ENCODE results near the gene CBX1. TPM values are rescaled to one million over a fixed set of nuclear protein-coding genes. Genes with fewer than 3 reads are reported as not detected.

The CBX1 gene
- polyA plus RNA-seq, 1 experiment = 68.2 TPM

GRCh38 chr17:48123776-48124388 is 22.6 kb upstream of the CBX1 start:
- H3K4me3 ChIP-seq (ENCODE audit: low read depth, low read length) = no peak overlapping the region
- no peaks in the 10 kb centered on the region for H3K27me3 ChIP-seq (ENCODE audit: control insufficient read depth, insufficient read depth, low read length)
- POLR2A ChIA-PET = interaction anchor here (0.7 kb wide), 1 partner anchor 98 kb away, joined by 3 read pairs; no protein-coding TSS in a partner anchor
- H3K9me3 ChIP-seq (ENCODE audit: control insufficient read depth, insufficient read depth, low read length) = no peaks in the 10 kb centered on the region
- no peak for DNase-seq (ENCODE audit: low read depth, low spot score)
- TF ChIP-seq CTCF (IDR thresholded peaks at IDR 0.05; ENCODE audit: low read depth, low read length) = no peak
- CTCF ChIA-PET = interaction anchor here (1.2 to 2.0 kb wide), 4 partner anchors 10 to 98 kb away, joined by 3 to 7 read pairs (median 5); no protein-coding TSS in a partner anchor
- H3K27ac ChIP-seq (ENCODE audit: low read depth, low read length) = no peak overlapping the region

- Histone ChIP-seq H3K4me3 (ENCODE audit: low read depth, low read length) (no peak overlapping the region), H3K9me3 (ENCODE audit: control insufficient read depth, insufficient read depth, low read length) (no peaks in the 10 kb centered on the region), H3K27ac (ENCODE audit: low read depth, low read length) (no peak overlapping the region), H3K27me3 (ENCODE audit: control insufficient read depth, insufficient read depth, low read length) (no peaks in the 10 kb centered on the region)
- ChIA-PET CTCF (interaction anchor here (1.3 to 2.0 kb wide), 2 partner anchors 43 to 97 kb away, joined by 3 to 7 read pairs; no protein-coding TSS in a partner anchor), POLR2A (no interaction called here)
- TF ChIP-seq CTCF (IDR thresholded peaks at IDR 0.05; ENCODE audit: low read depth, low read length) = no peak
- DNase-seq (ENCODE audit: low read depth, low spot score) = no peak
These were observed 21.8 kb upstream of the CBX1 start for GRCh38 chr17:48123111-48123510.

- CTCF ChIA-PET = no interaction called here
- TF ChIP-seq CTCF (IDR thresholded peaks at IDR 0.05; ENCODE audit: low read depth, low read length) = no peak
- no peak for DNase-seq (ENCODE audit: low read depth, low spot score)
- H3K27me3 ChIP-seq (ENCODE audit: control insufficient read depth, insufficient read depth, low read length) = no peaks in the 10 kb centered on the region
- H3K4me3 ChIP-seq (ENCODE audit: low read depth, low read length) = no peak overlapping the region
- POLR2A ChIA-PET = no interaction called here
- no peaks in the 10 kb centered on the region for H3K9me3 ChIP-seq (ENCODE audit: control insufficient read depth, insufficient read depth, low read length)
- H3K27ac ChIP-seq (ENCODE audit: low read depth, low read length) = no peak overlapping the region
These were observed 21.4 kb upstream of the CBX1 start for GRCh38 chr17:48122665-48123045.

GRCh38 chr17:48121923-48122664 is 20.8 kb upstream of the CBX1 start:
- no peak overlapping the region for H3K4me3 ChIP-seq (ENCODE audit: low read depth, low read length)
- POLR2A ChIA-PET = no interaction called here
- DNase-seq (ENCODE audit: low read depth, low spot score) = no peak
- CTCF ChIA-PET = interaction anchor here (0.6 to 2.0 kb wide), 2 partner anchors 9 to 97 kb away, joined by 3 to 6 read pairs; no protein-coding TSS in a partner anchor
- H3K27me3 ChIP-seq (ENCODE audit: control insufficient read depth, insufficient read depth, low read length) = no peaks in the 10 kb centered on the region
- no peak overlapping the region for H3K27ac ChIP-seq (ENCODE audit: low read depth, low read length)
- TF ChIP-seq CTCF (IDR thresholded peaks at IDR 0.05; ENCODE audit: low read depth, low read length) = no peak
- no peaks in the 10 kb centered on the region for H3K9me3 ChIP-seq (ENCODE audit: control insufficient read depth, insufficient read depth, low read length)

GRCh38 chr17:48113201-48113676 is 12.0 kb upstream of the CBX1 start:
- no peak overlapping the region for H3K27ac ChIP-seq (ENCODE audit: low read depth, low read length)
- ChIA-PET POLR2A (no interaction called here), CTCF (interaction anchor here (1.4 to 2.6 kb wide), 2 partner anchors 19 to 87 kb away, joined by 3 to 8 read pairs; no protein-coding TSS in a partner anchor)
- no peak for DNase-seq (ENCODE audit: low read depth, low spot score)
- H3K9me3 ChIP-seq (ENCODE audit: control insufficient read depth, insufficient read depth, low read length) = no peaks in the 10 kb centered on the region
- no peak for TF ChIP-seq CTCF (IDR thresholded peaks at IDR 0.05; ENCODE audit: low read depth, low read length)
- no peaks in the 10 kb centered on the region for H3K27me3 ChIP-seq (ENCODE audit: control insufficient read depth, insufficient read depth, low read length)
- no peak overlapping the region for H3K4me3 ChIP-seq (ENCODE audit: low read depth, low read length)

All from AG04450 (cell line).